GM18511 (cell line): ENCODE measurements around the gene DNAL1.
"Not testable (repeated sequence)": the region's sequence is repeated elsewhere in the genome, so short reads cannot be mapped to it uniquely, and the experiment has no call there.

Experiments
- ATAC-seq: cut with Tn5 transposase; IDR thresholded peaks from one replicate; pipeline ENCODE4 v1.9.1; 2021; ENCODE audit warnings: mild to moderate bottlenecking, moderate library complexity; ENCODE audit not compliant: unreplicated experiment

DNAL1 gene, protein sequence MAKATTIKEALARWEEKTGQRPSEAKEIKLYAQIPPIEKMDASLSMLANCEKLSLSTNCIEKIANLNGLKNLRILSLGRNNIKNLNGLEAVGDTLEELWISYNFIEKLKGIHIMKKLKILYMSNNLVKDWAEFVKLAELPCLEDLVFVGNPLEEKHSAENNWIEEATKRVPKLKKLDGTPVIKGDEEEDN

DNA sequence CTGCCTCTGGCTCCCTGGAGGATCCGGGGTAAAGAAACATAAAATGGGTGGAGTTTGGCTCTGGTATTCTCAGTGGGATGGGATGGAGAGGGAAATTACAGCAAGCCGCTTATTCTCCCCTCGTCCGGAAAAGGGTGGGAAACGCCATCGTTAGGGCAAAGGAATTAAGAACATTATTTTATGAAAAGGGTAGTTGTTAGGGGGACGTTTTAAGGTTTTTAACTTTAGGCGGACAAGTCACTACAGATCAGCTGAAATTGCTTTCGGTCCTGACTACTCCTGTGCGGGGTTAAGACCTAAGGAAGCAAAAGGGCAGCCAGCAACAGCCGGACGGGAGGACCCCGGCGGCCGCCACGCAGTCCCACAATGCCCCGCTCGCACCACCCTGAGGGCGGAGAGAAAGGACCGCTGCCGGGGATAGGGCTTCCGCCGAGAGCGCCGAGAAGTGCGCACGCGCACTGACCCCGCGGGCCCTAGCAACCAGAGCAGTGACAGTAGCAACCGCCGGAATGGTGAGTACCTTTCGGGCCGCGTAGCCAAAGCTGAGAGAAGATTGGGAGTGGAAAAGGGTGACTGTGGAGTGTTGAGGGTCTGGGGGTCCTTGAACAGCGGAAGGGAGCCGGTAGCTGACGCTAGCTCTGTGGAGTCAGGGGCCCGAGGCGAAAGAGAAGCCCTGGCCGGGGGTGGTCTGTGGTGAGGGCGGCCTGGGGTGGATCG is at the start of gene DNAL1:
TSS of gene DNAL1 (plus strand) at position 456 of the 717 bp plus-strand sequence. CDS start at position 510, 54 bp downstream.
- ATAC-seq: peak; percentile 99

GRCh38 chr14:73599499-73599898 is 45.3 kb upstream of the DNAL1 start:
- no peak for ATAC-seq

- ATAC-seq: no peak
These were observed 41.8 kb upstream of the DNAL1 start for GRCh38 chr14:73602994-73603393.

DNA sequence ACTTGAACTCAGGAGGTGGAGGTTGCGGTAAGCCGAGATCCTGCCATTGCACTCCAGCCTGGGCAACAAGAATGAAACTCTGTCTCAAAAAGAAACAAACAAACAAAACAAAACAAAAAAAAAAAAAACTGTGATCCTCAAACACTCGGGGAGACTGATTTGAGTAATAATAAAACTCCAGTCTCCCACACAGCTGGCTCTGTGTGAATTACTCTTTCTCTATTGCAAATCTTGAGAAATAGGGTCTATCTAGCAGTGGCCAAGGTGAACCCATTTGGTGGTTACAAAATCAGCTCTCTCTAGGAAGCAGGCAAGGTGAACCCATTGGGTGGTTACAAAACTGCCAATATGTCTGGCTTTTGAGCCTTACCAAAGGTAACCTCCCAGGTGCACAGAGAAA is 38.5 kb upstream of the DNAL1 start:
- ATAC-seq: no peak

DNA sequence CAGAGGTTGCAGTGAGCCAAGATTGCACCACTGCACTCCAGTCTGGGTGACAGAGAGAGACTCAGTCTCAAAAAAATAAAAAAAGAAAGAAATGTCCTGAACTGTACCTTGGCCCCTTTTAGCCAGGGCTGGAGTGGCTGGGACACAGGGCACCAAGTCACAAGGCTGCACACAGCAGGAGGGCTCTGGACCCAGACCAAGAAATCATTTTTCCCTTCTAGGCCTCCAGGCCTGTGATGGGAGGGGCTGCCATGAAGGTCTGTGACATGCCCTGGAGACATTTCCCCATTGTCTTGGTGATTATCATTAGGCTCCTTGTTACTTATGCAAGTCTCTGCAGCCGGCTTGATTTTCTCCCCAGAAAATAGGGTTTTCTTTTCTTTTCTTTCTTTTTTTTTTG is 37.5 kb upstream of the DNAL1 start:
- ATAC-seq: no peak

- ATAC-seq: no peak
These were observed 34.1 kb upstream of the DNAL1 start for GRCh38 chr14:73610687-73611086.

DNA sequence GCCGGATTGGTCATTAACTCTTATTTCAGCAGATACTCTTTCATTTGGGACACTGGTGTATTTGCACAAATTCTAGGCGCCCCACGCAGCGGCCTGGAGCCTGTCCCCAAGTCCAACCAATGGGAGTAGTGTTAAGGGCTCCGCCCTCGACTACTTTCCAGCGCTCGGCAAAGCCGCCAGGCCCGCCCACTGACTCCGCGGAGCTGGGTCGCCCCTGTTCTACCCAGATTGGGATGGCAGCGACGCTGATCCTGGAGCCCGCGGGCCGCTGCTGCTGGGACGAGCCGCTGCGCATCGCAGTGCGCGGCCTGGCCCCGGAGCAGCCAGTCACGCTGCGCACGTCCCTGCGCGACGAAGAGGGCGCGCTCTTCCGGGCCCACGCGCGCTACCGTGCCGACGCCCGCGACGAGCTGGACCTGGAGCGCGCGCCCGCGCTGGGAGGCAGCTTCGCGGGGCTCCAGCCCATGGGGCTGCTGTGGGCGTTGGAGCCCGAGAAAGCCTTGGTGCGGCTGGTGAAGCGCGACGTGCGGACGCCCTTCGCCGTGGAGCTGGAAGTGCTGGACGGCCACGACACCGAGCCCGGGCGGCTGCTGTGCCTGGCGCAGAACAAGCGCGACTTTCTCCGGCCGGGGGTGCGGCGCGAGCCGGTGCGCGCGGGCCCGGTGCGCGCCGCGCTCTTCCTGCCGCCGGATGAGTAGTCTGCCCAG is 32.3 kb upstream of the DNAL1 start, which contains the start of gene ACOT6:
TSS of gene ACOT6 (plus strand) at position 179 of the 707 bp plus-strand sequence. CDS start at position 234, 55 bp downstream.
- ATAC-seq: peak; percentile 84

DNA sequence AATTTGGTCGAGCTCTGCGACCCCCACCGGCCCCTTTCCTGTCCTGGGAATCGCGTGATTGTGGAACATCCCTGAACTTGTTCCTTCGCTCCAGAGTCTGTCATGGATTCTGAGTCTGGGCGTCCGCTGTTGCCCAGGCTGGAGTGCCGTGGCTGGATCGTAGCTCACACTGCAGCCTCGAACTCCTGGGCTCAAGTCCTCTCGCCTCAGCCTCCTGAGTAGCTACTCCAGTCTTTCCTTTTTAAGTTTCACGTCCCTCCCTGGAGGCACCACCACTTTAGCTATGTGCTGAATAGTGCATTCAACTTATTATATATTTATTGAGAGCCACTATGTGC is 31.8 kb upstream of the DNAL1 start:
- peak; percentile 21 for ATAC-seq

DNA sequence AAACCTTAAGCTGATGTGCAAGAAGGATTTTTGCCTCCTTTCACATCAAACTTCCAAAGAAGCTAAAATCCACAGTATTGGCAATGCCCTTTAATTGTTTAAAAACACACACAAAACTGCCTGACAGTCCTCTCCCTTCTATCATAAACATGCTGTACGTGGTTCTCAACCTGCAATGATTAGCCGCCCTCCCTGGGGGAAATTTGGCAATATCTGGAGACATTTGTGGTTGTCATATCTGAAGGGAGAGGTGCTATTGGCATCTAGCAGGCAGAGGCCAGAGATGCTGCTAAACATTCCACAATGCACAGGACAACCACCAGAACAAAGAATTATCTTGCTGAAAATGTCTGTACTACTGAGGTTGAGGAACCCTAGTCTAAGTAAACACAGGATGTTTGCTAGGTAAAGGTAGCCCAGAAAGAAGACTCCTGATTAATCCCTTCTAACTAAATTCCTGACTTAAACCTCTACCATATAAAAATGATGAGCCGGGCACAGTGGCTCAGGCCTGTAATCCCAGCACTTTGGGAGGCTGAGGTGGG is 31.3 kb upstream of the DNAL1 start:
- no peak for ATAC-seq

GRCh38 chr14:73616831-73617230 is 28.0 kb upstream of the DNAL1 start:
- ATAC-seq: no peak

- no peak for ATAC-seq
These were observed 25.3 kb upstream of the DNAL1 start for GRCh38 chr14:73619524-73619923.

GRCh38 chr14:73620268-73620667 is 24.5 kb upstream of the DNAL1 start:
- no peak for ATAC-seq

DNA sequence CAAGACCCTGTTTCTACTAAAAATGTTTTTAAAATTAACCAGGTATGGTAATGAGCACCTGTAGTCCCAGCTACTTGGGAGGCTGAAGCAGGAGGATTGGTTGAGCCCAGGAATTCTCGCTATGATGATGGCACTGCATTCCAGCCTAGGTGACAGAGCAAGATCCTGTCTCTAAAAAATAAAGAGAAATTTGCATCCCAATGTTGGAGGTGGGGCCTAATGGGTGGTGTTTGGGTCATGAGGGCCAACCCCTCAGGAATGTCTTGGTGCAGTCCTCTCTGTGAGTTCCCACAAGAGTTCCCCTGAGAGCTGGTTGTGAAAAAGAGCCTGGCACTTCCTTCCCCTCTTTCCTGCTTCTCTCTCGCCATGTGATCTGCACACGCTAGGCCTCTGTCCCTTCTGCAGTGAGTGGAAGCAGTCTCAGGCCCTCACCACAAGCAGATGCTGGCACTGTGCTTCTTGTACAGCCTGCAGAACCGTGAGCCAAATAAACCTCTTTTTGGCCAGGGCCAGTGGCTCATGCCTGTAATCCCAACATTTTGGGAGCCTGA is 21.2 kb upstream of the DNAL1 start:
- no peak for ATAC-seq

- ATAC-seq: no peak
These were observed 19.1 kb upstream of the DNAL1 start for GRCh38 chr14:73625706-73626105.

DNA sequence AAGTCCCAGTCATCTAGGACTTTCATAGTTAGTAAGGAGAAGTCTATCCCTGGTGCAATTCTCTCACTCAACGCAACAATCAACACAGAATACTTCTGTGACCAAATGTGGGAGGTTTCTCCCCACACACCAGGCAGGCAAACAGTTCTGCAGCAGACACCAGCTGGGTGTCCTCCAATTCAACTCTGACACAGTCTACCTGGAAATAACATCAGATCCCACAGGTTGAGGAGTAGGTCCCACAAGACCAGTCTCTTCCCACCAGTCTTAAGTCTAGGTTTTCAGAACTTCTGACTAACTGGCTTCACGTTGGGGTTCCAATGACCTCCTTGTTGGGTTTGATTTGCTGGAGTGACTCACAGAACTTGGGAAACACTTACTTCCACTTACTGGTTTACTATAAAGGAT is 17.6 kb upstream of the DNAL1 start:
- ATAC-seq: no peak

DNA sequence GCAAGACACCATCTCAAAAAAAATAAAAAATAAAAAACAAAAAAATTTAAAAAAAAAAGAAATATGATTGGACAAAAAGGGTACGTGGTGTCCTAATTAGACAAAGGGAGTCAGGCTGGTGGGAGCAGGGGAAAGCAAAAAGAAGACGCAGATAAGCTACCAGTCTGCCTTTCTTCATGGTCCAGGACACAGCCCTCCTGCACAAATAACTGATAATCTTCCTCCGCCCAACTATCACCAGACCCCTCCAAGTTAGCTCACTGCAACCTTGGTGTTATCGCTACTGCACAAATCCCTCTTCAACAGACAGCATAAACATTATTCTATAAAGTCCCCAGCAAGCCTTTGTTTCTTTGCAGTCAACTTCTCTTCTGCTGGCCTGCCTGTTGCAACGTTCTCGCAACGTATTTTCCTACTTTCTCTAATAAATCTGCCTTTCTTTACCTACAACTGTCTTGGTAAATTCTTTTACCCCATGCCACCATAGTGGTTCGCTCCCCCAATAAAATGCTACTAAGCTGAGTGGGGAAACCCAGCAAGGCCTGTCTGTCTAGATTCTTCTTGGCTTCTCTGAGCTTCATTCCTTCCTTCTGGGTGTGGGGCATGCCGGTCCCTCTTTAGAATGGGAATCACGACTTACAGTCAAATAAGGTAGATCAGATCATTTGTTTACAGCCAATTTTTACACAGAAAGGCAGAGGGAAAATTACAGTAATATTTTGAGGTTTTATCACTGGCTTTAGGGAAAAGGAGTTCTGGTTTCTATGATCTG is 14.6 kb upstream of the DNAL1 start:
- ATAC-seq: no peak

DNA sequence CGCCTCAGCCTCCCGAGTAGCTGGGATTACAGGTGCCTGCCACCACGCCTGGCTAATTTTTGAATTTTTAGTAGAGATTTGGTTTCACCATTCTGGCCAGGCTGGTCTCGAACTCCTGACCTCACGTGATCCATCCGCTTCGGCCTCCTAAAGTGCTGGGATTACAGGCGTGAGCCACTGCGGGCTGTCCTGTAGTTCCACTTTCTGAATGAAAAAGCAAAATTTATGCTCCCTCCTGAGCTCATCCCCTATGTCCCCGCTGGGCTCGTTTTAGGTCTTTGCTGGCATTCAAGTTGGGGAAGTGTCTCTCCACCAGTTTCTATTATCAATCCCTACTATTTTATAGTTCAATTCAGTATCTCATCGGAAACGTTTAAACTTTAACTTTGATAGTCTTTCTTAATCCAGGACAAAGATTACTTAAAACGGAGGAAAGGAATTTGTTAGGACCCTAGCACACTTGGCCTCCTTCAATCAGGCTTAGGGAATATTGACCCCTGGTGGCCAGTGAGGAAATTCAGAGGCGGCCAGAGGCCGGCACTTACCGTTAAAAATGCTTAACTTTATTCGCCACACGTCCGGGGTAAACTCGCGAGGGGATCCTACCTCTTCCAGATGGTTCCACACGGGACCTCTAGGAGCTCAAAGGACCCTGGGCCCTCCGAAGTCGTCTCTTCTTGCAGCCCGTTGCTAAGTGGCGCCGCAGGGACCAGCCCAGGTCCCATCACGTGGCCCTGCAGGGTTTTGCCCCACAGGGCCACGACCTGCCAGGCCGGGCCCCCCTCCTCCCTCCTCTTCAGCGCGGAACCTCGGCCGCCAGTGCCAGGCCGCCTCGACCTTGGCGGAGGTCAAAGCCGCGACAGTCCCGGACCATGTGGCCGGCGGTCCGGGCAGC is 11.4 kb upstream of the DNAL1 start:
- no peak for ATAC-seq

DNA sequence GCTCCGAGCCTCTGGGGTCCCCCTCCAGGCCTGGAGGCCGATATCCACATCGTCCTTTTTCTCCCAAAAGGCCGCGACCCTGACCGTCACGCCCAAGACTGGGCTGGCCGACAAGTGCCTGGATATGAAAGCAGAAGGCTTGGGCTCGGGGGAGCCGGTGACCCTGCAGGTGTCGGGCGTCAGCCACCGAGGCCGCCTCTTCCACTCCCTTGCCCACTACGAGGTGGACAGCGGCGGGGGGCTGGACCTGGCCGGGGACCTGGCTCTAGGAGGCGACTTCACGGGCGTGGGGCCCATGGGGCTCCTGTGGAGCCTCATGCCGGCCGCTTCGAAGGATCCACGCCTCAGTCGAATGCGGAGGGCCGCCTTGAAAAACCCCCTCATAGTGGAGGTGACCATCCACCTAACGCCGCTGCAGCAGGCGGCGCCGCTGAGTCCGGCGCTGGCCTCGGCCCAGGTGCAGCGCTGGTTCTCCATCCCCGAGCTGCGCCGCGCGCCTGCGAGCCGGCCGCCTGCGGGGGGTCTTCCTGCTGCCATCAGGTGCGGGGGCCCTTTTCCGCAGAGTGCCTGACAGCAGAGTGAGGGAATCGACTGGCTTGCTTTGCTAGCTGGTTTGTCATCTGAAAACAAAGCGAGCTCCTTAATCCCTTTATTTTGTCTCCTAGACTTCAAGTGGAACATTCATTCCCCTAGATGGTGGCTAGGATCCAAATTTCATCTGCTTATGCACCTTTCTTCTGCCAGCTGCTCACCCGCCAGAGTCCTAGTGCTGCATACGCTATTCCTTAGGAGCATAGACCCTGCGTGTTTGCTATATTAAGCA is 10.6 kb upstream of the DNAL1 start:
- no peak for ATAC-seq

DNA sequence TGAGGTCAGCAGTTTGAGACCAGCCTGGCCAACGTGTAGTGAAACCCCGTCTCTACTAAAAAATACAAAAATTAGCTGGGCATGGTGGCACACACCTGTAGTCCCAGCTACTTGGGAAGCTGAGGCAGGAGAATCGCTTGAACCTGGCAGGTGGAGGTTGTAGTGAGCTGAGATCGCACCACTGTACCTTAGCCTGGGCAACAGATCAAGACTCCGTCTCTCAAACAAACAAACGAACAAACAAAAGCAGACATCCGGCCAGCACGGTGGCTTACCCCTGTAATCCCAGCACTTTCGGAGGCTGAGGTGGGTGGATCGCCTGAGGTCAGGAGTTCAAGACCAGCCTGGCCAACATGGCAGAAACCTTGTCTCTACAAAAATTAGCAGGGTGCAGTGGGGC is 8.4 kb upstream of the DNAL1 start:
- ATAC-seq: not testable (repeated sequence)
